Smooth muscle cell (in vitro differentiated cells): ENCODE results near the gene COX6A1. TPM values are rescaled to one million over a fixed set of nuclear protein-coding genes. Genes with fewer than 3 reads are reported as not detected.

Experiments
- DNase-seq: peaks from one replicate; lab custom pipeline; 2025; ENCODE audit not compliant: unreplicated experiment; lab: John Stamatoyannopoulos, UW
- H2AFZ ChIP-seq: fragments of 200-600 bp; sonication (generic); 2 replicates; pipeline ENCODE4 v1.6.0; 2016; ENCODE audit warnings: antibody characterized with exemption, low read depth, mild to moderate bottlenecking
- H3F3A ChIP-seq: fragments of 200-600 bp; sonication (generic); 2 replicates; pipeline ENCODE4 v1.6.0; 2017; ENCODE audit warnings: antibody characterized with exemption, low read depth
- H3K27ac ChIP-seq: fragments of 200-600 bp; sonication (generic); 2 replicates; pipeline ENCODE4 v1.5.1; 2016; ENCODE audit warnings: low read depth, mild to moderate bottlenecking
- H3K27me3 ChIP-seq: fragments of 200-600 bp; sonication (generic); 2 replicates; pipeline ENCODE4 v1.6.1; 2016; ENCODE audit warnings: low read depth, mild to moderate bottlenecking
- H3K36me3 ChIP-seq: fragments of 200-600 bp; sonication (generic); 2 replicates; pipeline ENCODE4 v1.5.1; 2016; ENCODE audit warnings: low read depth
- H3K4me1 ChIP-seq: fragments of 200-600 bp; sonication (generic); 2 replicates; pipeline ENCODE4 v1.5.1; 2016; ENCODE audit warnings: low read depth
- H3K4me2 ChIP-seq: fragments of 200-600 bp; sonication (generic); 2 replicates; pipeline ENCODE4 v1.6.0; 2016; ENCODE audit warnings: mild to moderate bottlenecking
- H3K4me3 ChIP-seq: fragments of 200-600 bp; sonication (generic); 2 replicates; pipeline ENCODE4 v1.5.1; 2016; ENCODE audit warnings: mild to moderate bottlenecking
- H3K79me2 ChIP-seq: fragments of 200-600 bp; sonication (generic); 2 replicates; pipeline ENCODE4 v1.6.0; 2016; ENCODE audit warnings: low read depth, mild to moderate bottlenecking
- H3K9ac ChIP-seq: fragments of 200-600 bp; sonication (generic); 2 replicates; pipeline ENCODE4 v1.6.0; 2016; ENCODE audit warnings: low read depth
- H3K9me3 ChIP-seq: fragments of 200-600 bp; sonication (generic); replicated peaks from 2 replicates; pipeline ENCODE4 v1.5.1; 2016; ENCODE audit warnings: low read depth
- H4K20me1 ChIP-seq: fragments of 200-600 bp; sonication (generic); 2 replicates; pipeline ENCODE4 v1.6.0; 2016; ENCODE audit warnings: low read depth
- whole genome bisulfite sequencing: methylation state at CpG from one replicate; pipeline ENCODE4 v1.1.7; 2016; ENCODE audit warnings: low lambda C conversion rate; 5-methylcytosine and 5-hydroxymethylcytosine counted together
- polyA plus RNA-seq: library from polyadenylated mRNA; unstranded; fragments of >200 nt; fragmentation: Nextera tagmentation; extraction: Ambion mirVana; gene quantifications from 2 replicates; pipeline ENCODE4 v1.2.1, GENCODE V29; 2016
- total RNA-seq: library from RNA; depleted of rRNA; stranded (reverse); fragments of >200 nt; gene quantifications from 2 replicates; pipeline ENCODE4 v1.2.3, GENCODE V29; 2014
- TF ChIP-seq, protein P1 (sequence below): fragments of 200-600 bp; sonication (generic); IDR thresholded peaks from 2 replicates; pipeline ENCODE4 v1.5.1; 2017; ENCODE audit warnings: borderline replicate concordance, mild to moderate bottlenecking, antibody characterized with exemption; ENCODE audit not compliant: insufficient read depth, poor library complexity, severe bottlenecking

COX6A1 gene
- total and polyA plus RNA-seq, 2 experiments from 2014 or later = 788 to 949 TPM

- H3K4me3 ChIP-seq = no peak overlapping the region
- H3K79me2 ChIP-seq = no peaks in the 10 kb centered on the region
- 88% methylated on average over 7 of the region's 7 CpGs for WGBS
- H3K4me2 ChIP-seq = no peak overlapping the region
- H3K27ac ChIP-seq = no peak overlapping the region
- H3F3A ChIP-seq = no peaks in the 10 kb centered on the region
- no peaks in the 10 kb centered on the region for H4K20me1 ChIP-seq
- H2AFZ ChIP-seq = no peak overlapping the region
- H3K9ac ChIP-seq = no peak overlapping the region
- peaks cover 11% of the 10 kb centered on the region for H3K4me1 ChIP-seq
- no peaks in the 10 kb centered on the region for H3K36me3 ChIP-seq
- H3K27me3 ChIP-seq = no peaks in the 10 kb centered on the region
- TF ChIP-seq, protein P1, sequence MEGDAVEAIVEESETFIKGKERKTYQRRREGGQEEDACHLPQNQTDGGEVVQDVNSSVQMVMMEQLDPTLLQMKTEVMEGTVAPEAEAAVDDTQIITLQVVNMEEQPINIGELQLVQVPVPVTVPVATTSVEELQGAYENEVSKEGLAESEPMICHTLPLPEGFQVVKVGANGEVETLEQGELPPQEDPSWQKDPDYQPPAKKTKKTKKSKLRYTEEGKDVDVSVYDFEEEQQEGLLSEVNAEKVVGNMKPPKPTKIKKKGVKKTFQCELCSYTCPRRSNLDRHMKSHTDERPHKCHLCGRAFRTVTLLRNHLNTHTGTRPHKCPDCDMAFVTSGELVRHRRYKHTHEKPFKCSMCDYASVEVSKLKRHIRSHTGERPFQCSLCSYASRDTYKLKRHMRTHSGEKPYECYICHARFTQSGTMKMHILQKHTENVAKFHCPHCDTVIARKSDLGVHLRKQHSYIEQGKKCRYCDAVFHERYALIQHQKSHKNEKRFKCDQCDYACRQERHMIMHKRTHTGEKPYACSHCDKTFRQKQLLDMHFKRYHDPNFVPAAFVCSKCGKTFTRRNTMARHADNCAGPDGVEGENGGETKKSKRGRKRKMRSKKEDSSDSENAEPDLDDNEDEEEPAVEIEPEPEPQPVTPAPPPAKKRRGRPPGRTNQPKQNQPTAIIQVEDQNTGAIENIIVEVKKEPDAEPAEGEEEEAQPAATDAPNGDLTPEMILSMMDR = no peak
- H3K9me3 ChIP-seq = no peaks in the 10 kb centered on the region
- DNase-seq = no peak
These were observed 21.3 kb upstream of the COX6A1 start for GRCh38 chr12:120416490-120417216.

DNA sequence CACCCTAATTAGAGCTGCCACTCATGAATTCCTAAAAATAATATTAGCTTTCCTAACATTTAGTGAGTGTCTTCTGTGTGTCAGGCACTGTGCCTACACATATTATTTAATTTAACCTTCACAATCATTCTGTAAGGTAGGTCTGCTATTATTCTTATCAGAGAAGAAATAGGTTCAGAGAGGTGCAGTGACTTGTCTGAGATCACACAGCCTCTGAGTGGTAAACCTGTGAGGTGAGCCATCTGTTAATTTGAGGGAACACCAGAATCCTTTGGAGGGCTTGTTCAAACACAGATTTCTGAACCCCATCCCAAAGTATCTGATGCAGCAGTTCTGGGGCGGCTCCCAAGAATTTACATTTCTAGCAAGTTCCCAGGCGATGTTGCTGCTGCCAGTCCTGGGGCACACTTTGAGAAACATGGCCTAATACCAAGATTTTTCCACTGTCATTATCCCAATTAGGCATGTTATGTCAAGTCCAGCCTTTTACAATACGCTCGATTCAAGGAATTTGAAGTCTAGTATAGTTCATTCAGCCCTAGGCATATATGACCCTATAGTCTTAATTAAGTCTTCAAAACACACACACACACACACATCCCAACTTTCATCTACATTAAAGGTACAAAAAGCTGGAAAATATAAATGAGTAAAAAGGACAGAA is 19.9 kb upstream of the COX6A1 start:
- Histone ChIP-seq H3K4me2 (no peak overlapping the region), H3K4me1 (peaks cover 8% of the 10 kb centered on the region), H3F3A (no peaks in the 10 kb centered on the region), H3K27me3 (no peaks in the 10 kb centered on the region), H2AFZ (no peak overlapping the region), H3K4me3 (no peak overlapping the region), H3K36me3 (no peaks in the 10 kb centered on the region), H3K9ac (no peak overlapping the region), H3K79me2 (no peaks in the 10 kb centered on the region), H3K9me3 (no peaks in the 10 kb centered on the region), H4K20me1 (no peaks in the 10 kb centered on the region), H3K27ac (no peak overlapping the region)
- TF ChIP-seq, protein P1 = no peak
- WGBS = 79% methylated on average over 4 of the region's 4 CpGs
- DNase-seq = no peak

DNA sequence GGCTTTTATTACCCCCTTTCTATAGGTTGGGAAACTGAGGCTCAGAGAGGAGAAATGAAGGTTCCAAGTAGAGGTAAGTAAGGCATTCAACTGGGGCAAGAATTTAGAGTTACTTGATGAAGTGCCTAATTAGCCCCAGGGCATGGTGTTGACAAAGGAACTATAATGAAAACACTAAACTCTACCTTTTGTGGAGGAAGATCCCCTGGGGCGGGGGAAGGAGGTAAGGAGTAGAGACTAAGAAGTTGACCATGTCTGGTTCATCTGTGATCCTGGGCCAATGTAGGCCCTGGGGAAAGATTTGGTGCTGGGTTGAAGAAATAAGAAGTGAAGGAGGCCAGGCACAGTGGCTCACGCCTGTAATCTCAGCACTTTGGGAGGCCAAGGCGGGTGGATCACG is 16.2 kb upstream of the COX6A1 start:
- H4K20me1 ChIP-seq = no peaks in the 10 kb centered on the region
- no peaks in the 10 kb centered on the region for H3K4me1 ChIP-seq
- H3K36me3 ChIP-seq = no peaks in the 10 kb centered on the region
- H3K4me2 ChIP-seq = no peak overlapping the region
- H3K27ac ChIP-seq = no peak overlapping the region
- TF ChIP-seq, protein P1 = no peak
- no peak overlapping the region for H2AFZ ChIP-seq
- H3K79me2 ChIP-seq = no peaks in the 10 kb centered on the region
- H3K9ac ChIP-seq = no peak overlapping the region
- DNase-seq = no peak
- no peaks in the 10 kb centered on the region for H3K27me3 ChIP-seq
- H3K9me3 ChIP-seq = no peaks in the 10 kb centered on the region
- no peaks in the 10 kb centered on the region for H3F3A ChIP-seq
- 76% methylated on average over 4 of the region's 4 CpGs for WGBS
- no peak overlapping the region for H3K4me3 ChIP-seq
